Retinal pigment epithelial cell (primary cell): ENCODE results near the gene GPD1.

ENCODE experiments used
- DNase-seq: peaks from one replicate; pipeline ENCODE4 v3.0.0-alpha.2; 2010; ENCODE audit warnings: low read depth
- H3K4me3 ChIP-seq: 2 replicates; pipeline ENCODE4 v1.5.1; 2011; ENCODE audit warnings: mild to moderate bottlenecking, low read length, control low read depth, moderate library complexity
- CTCF ChIP-seq: conservative IDR thresholded peaks from 2 replicates; pipeline ENCODE4 v1.5.1; 2011; ENCODE audit warnings: low read depth, low read length, control low read depth, inconsistent platforms

GPD1 gene

GRCh38 chr12:50103767-50104321 lies at the start of gene GPD1:
GPD1 (plus strand) TSS chr12:50104008; CDS start chr12:50104051, 43 bp downstream.
- peak; percentile 7 for TF ChIP-seq CTCF
- DNase-seq: no peak

GRCh38 chr12:50055831-50056638 lies 47.8 kb upstream of the GPD1 start:
- no peak for DNase-seq
- no peak overlapping the region for H3K4me3 ChIP-seq
- peak; percentile 97 for TF ChIP-seq CTCF

More at GRCh38 chr12:50103767-50104321, at the start of gene GPD1:
- H3K4me3 ChIP-seq: peak within 1 kb of the TSS; percentile 29

- no peak for TF ChIP-seq CTCF
- DNase-seq: no peak
Measured at GRCh38 chr12:50056639-50056976, 47.2 kb upstream of the GPD1 start.

GRCh38 chr12:50057000-50057841 lies 46.6 kb upstream of the GPD1 start, which contains the start of gene ASIC1:
ASIC1 (plus strand) TSS chr12:50057596; CDS start chr12:50058767, 1,171 bp downstream.
- no peak for TF ChIP-seq CTCF
- DNase-seq: peak; percentile 17

More at GRCh38 chr12:50056639-50056976, 47.2 kb upstream of the GPD1 start:
- H3K4me3 ChIP-seq: peak overlapping the region; percentile 58

GRCh38 chr12:50057896-50058670 lies 45.7 kb upstream of the GPD1 start:
- TF ChIP-seq CTCF: no peak
- peak overlapping the region; percentile 58 for H3K4me3 ChIP-seq
- no peak for DNase-seq

More at GRCh38 chr12:50057000-50057841, 46.6 kb upstream of the GPD1 start, which contains the start of gene ASIC1:
- peak within 1 kb of the TSS; percentile 58 for H3K4me3 ChIP-seq

- H3K4me3 ChIP-seq: no peak overlapping the region
- no peak for DNase-seq
- TF ChIP-seq CTCF: no peak
Measured at GRCh38 chr12:50058743-50059312, 45.0 kb upstream of the GPD1 start.
